Mesenchymal stem cell (in vitro differentiated cells and primary cell): ENCODE measurements around the gene MCM10.
A peak's percentile ranks its signal among the peaks of the same experiment; 100 is the strongest.

Experiments
- DNase-seq: peaks from one replicate; pipeline ENCODE4 v3.0.0-alpha.2; 2013
- H2AFZ ChIP-seq: one replicate; pipeline ENCODE4 v1.6.1; 2013; ENCODE audit warnings: low read depth, mild to moderate bottlenecking, control low read depth, inconsistent platforms, low read length, moderate library complexity
- H2AK5ac ChIP-seq: 2 replicates; pipeline ENCODE4 v1.6.1; 2013; ENCODE audit warnings: low read length, moderate library complexity, mild to moderate bottlenecking, inconsistent platforms; ENCODE audit not compliant: severe bottlenecking
- H2BK120ac ChIP-seq: one replicate; pipeline ENCODE4 v1.6.1; 2013; ENCODE audit warnings: low read depth, mild to moderate bottlenecking, inconsistent platforms, low read length, moderate library complexity
- H2BK12ac ChIP-seq, 2 experiments: one replicate each; pipeline ENCODE4 v1.6.1; 2013; ENCODE audit warnings: inconsistent platforms in 2 of 2, low read length in 2 of 2, mild to moderate bottlenecking in 2 of 2, moderate library complexity in 2 of 2, control low read depth in 1 of 2
- H2BK15ac ChIP-seq: one replicate; pipeline ENCODE4 v1.6.1; 2013; ENCODE audit warnings: mild to moderate bottlenecking, low read depth, inconsistent platforms; ENCODE audit not compliant: poor library complexity, severe bottlenecking
- H2BK5ac ChIP-seq: 2 replicates; pipeline ENCODE4 v1.6.1; 2013; ENCODE audit warnings: low read depth, mild to moderate bottlenecking, low read length, control low read depth, inconsistent platforms; ENCODE audit not compliant: poor library complexity, severe bottlenecking
- H3K14ac ChIP-seq, 2 experiments: one replicate each; pipeline ENCODE4 v1.6.1; 2013; ENCODE audit warnings: inconsistent platforms in 2 of 2, low read length in 2 of 2, control low read depth in 1 of 2, mild to moderate bottlenecking in 1 of 2, moderate library complexity in 1 of 2
- H3K18ac ChIP-seq, 2 experiments: one replicate each; pipeline ENCODE4 v1.6.1; 2013; ENCODE audit warnings: inconsistent platforms in 2 of 2, low read length in 2 of 2, control low read depth in 1 of 2, low read depth in 1 of 2, mild to moderate bottlenecking in 1 of 2
- H3K23ac ChIP-seq, 2 experiments: one replicate each; pipeline ENCODE4 v1.6.1; 2013; ENCODE audit warnings: inconsistent platforms in 2 of 2, low read length in 2 of 2, mild to moderate bottlenecking in 2 of 2, moderate library complexity in 2 of 2, control low read depth in 1 of 2
- H3K27ac ChIP-seq: 2 replicates; pipeline ENCODE4 v1.5.1; 2013; ENCODE audit warnings: mild to moderate bottlenecking, moderate library complexity, low read length, control low read depth, inconsistent platforms; ENCODE audit not compliant: poor library complexity, severe bottlenecking
- H3K27me3 ChIP-seq, 2 experiments: 2 replicates each; pipeline versions ENCODE4 v1.6.1 to v1.7.0; 2013; ENCODE audit warnings: low read length in 2 of 2, mild to moderate bottlenecking in 2 of 2, moderate library complexity in 2 of 2, control low read depth in 1 of 2, inconsistent platforms in 1 of 2; ENCODE audit not compliant: control insufficient read depth in 1 of 2, insufficient read depth in 1 of 2
- H3K36me3 ChIP-seq, 2 experiments: 2 replicates each; pipeline versions ENCODE4 v1.6.1 to v1.7.0; 2013; ENCODE audit warnings: low read length in 2 of 2, control low read depth in 1 of 2, inconsistent platforms in 1 of 2, low read depth in 1 of 2, mild to moderate bottlenecking in 1 of 2; ENCODE audit not compliant: insufficient read depth in 2 of 2, control insufficient read depth in 1 of 2
- H3K4ac ChIP-seq, 2 experiments: one replicate each; pipeline ENCODE4 v1.6.1; 2013; ENCODE audit warnings: inconsistent platforms in 2 of 2, low read length in 2 of 2, mild to moderate bottlenecking in 2 of 2, moderate library complexity in 2 of 2, control low read depth in 1 of 2, low read depth in 1 of 2
- H3K4me1 ChIP-seq: 2 replicates; pipeline ENCODE4 v1.6.1; 2013; ENCODE audit warnings: low read depth, low read length, control low read depth; ENCODE audit not compliant: control insufficient read depth, insufficient read depth
- H3K4me2 ChIP-seq: 2 replicates; pipeline ENCODE4 v1.6.1; 2013; ENCODE audit warnings: low read length, mild to moderate bottlenecking, inconsistent platforms; ENCODE audit not compliant: poor library complexity, severe bottlenecking
- H3K4me3 ChIP-seq, 2 experiments: 2 replicates each; pipeline versions ENCODE4 v1.5.1 to v1.7.0; 2013; ENCODE audit warnings: low read length in 2 of 2, mild to moderate bottlenecking in 2 of 2, control low read depth in 1 of 2, low read depth in 1 of 2; ENCODE audit not compliant: insufficient read depth in 1 of 2
- H3K79me1 ChIP-seq: replicated peaks from 2 replicates; pipeline ENCODE4 v1.6.1; 2013; ENCODE audit warnings: mild to moderate bottlenecking, control low read depth, low read length, inconsistent platforms; ENCODE audit not compliant: poor library complexity, severe bottlenecking
- H3K9ac ChIP-seq: 2 replicates; pipeline ENCODE4 v1.7.0; 2013; ENCODE audit warnings: mild to moderate bottlenecking, low read length, moderate library complexity
- H3K9me3 ChIP-seq: 2 replicates; pipeline ENCODE4 v1.7.0; 2013; ENCODE audit warnings: mild to moderate bottlenecking, low read length; ENCODE audit not compliant: control insufficient read depth
- H4K8ac ChIP-seq: one replicate; pipeline ENCODE4 v1.6.1; 2013; ENCODE audit warnings: inconsistent platforms, mild to moderate bottlenecking, low read length, moderate library complexity
- H4K91ac ChIP-seq: one replicate; pipeline ENCODE4 v1.6.1; 2013; ENCODE audit warnings: mild to moderate bottlenecking, low read length, inconsistent platforms
- WGBS: methylation state at CpG from one replicate; pipeline ENCODE4 v1.1.7; 2013; ENCODE audit warnings: mixed read lengths; 5-methylcytosine and 5-hydroxymethylcytosine counted together

Gene MCM10

DNA sequence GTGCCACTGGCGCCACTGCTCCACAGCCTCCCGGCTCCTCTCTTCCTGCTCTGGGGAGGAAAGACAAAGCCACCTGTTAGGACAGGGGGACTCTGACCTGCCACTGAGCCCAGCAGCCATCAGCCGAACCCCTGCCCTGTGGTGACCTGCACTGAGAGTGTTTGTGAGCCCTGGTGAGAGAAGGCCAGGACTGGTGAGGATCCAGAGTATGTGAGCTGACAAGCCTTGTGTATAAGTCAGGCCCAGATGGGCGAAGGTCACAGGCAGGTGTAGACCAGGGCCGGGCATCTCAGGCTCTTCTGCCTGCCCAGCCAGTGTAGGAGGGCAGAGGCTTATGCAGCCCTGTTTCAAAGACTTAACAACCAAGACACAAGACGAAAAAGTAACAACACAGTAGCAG is 60.8 kb downstream of the MCM10 start:
- Histone ChIP-seq H3K4me3 (no peak overlapping the region), H2BK5ac (no peak overlapping the region), H4K8ac (no peak overlapping the region), H3K23ac (no peak overlapping the region), H3K27me3 (no peaks in the 10 kb centered on the region), H2AFZ (no peak overlapping the region), H4K91ac (no peak overlapping the region), H3K27ac (no peak overlapping the region), H3K18ac (no peak overlapping the region), H2BK120ac (no peak overlapping the region), H2BK12ac (no peak overlapping the region), H3K4ac (no peak overlapping the region), H2AK5ac (no peak overlapping the region), H3K36me3 (no peaks in the 10 kb centered on the region), H3K9ac (no peak overlapping the region), H2BK15ac (no peak overlapping the region), H3K14ac (no peak overlapping the region), H3K4me2 (no peak overlapping the region), H3K79me1 (no peaks in the 10 kb centered on the region), H3K4me1 (no peaks in the 10 kb centered on the region), H3K9me3 (no peaks in the 10 kb centered on the region)
- no peak for DNase-seq
- WGBS, result 84% methylated on average over 6 of the region's 6 CpGs

DNA sequence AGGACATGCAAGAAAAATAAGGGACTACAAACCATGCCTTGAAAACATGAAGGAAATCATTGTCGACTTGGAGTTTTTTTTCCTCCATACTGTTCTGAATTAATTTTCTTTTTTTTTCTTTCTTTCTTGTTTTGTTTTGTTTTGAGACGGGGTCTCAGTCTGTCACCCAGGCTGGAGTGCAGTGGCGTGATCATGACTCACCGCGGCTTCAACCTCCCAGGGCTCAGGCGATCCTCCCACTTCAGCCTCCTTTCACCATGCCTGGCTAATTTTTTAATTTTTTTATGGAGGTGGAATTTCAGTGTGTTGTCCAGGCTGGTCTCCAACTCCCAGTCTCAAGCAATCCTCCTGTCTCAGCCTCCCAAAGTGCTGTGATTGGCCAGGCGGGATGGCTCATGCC is 61.2 kb downstream of the MCM10 start:
- H3K4ac ChIP-seq, result no peak overlapping the region
- WGBS, result 90% methylated on average over 5 of the region's 7 CpGs
- no peaks in the 10 kb centered on the region for H3K36me3 ChIP-seq
- H3K18ac ChIP-seq, result no peak overlapping the region
- H2BK12ac ChIP-seq, result no peak overlapping the region
- H3K27ac ChIP-seq, result no peak overlapping the region
- H3K23ac ChIP-seq, result no peak overlapping the region
- no peak overlapping the region for H2BK5ac ChIP-seq
- H2AFZ ChIP-seq, result no peak overlapping the region
- H3K4me3 ChIP-seq, result no peak overlapping the region
- no peak for DNase-seq
- H3K9ac ChIP-seq, result no peak overlapping the region
- no peak overlapping the region for H3K4me2 ChIP-seq
- H2AK5ac ChIP-seq, result no peak overlapping the region
- no peak overlapping the region for H4K8ac ChIP-seq
- no peaks in the 10 kb centered on the region for H3K27me3 ChIP-seq
- H4K91ac ChIP-seq, result no peak overlapping the region
- no peak overlapping the region for H2BK120ac ChIP-seq
- no peak overlapping the region for H3K14ac ChIP-seq
- H2BK15ac ChIP-seq, result no peak overlapping the region
- no peaks in the 10 kb centered on the region for H3K4me1 ChIP-seq
- no peaks in the 10 kb centered on the region for H3K9me3 ChIP-seq
- H3K79me1 ChIP-seq, result no peaks in the 10 kb centered on the region

DNA sequence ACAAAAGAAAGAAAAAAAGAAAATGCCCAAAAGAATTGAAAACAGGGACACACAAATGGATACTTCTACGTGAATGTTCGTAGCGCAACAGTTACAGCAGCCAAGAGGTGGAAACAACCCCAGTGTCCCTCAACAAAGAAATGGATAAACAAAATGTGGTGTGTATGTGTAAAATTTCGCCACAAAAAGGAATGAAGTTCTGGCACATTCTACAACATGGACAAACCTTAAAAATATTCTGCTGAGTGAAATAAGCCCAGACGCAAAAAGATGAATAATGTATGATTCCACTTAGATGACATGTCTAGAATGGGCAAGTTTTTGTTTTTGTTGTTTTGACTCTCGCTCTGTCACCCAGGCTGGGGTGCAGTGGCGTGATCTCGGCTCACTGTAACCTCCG is 61.9 kb downstream of the MCM10 start:
- H2BK15ac ChIP-seq, result no peak overlapping the region
- 96% methylated on average over 8 of the region's 9 CpGs for WGBS

DNA sequence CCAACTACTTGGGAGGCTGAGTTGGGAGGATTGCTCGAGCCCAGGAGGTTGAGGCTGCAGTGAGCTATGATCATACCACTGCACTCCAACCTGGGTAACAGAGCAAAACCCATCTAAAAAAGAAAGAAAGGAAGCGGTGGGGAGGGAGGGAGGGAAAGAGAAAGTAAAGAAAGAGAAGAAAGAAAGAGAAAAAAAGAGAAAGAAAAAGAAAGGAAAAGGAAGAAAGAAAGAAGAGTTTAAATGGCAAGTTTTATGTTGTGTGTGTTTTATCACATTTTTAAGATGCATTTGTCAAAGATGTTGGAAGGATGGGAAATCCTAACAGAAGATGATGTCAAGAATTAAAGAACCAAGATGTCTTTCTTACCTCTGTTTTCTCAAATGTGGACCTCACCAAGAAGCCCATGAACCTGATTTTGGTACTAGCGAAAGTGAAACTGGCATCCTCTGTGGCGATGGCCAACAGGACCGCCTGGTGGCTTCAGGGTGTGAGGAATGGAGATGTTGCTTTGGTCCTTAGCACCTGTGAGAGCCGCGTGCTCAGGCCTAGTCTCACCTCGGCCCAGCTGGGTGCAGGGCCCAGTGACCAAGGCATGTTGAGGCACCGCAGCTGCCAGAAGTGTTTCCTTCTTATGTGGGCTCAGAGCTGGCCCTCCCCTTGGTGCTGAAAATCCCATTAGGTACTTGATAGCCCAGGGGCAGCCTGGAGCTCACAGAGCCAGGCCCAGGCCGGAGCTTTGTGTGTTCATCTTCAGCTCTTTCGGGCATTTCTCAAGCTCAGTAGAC is 63.0 kb downstream of the MCM10 start:
- 88% methylated on average over 10 of the region's 11 CpGs for WGBS
- H4K91ac ChIP-seq, result no peak overlapping the region
- no peak overlapping the region for H2AFZ ChIP-seq

More for the DNA sequence above, 61.9 kb downstream of the MCM10 start:
- Histone ChIP-seq H3K4ac (no peak overlapping the region), H3K4me1 (no peaks in the 10 kb centered on the region), H3K27me3 (no peaks in the 10 kb centered on the region), H3K23ac (no peak overlapping the region), H2BK12ac (no peak overlapping the region), H2BK5ac (no peak overlapping the region), H4K8ac (no peak overlapping the region), H3K4me2 (no peak overlapping the region), H3K27ac (no peak overlapping the region), H3K9ac (no peak overlapping the region), H3K4me3 (no peak overlapping the region), H3K9me3 (no peaks in the 10 kb centered on the region), H4K91ac (no peak overlapping the region), H2AFZ (no peak overlapping the region), H2BK120ac (no peak overlapping the region), H3K36me3 (no peaks in the 10 kb centered on the region), H2AK5ac (no peak overlapping the region), H3K79me1 (no peaks in the 10 kb centered on the region), H3K18ac (no peak overlapping the region), H3K14ac (no peak overlapping the region)
- no peak for DNase-seq

More for the DNA sequence above, 63.0 kb downstream of the MCM10 start:
- Histone ChIP-seq H3K27ac (no peak overlapping the region), H3K18ac (no peak overlapping the region), H2BK12ac (no peak overlapping the region), H3K4me2 (no peak overlapping the region), H4K8ac (no peak overlapping the region), H3K4ac (no peak overlapping the region), H3K36me3 (no peaks in the 10 kb centered on the region), H3K9ac (no peak overlapping the region), H2BK120ac (no peak overlapping the region), H3K9me3 (no peaks in the 10 kb centered on the region), H3K14ac (no peak overlapping the region), H3K27me3 (peaks cover 1% of the 10 kb centered on the region in 2 experiments), H3K4me3 (no peak overlapping the region), H2BK5ac (no peak overlapping the region), H3K23ac (no peak overlapping the region), H3K79me1 (no peaks in the 10 kb centered on the region), H2AK5ac (no peak overlapping the region), H3K4me1 (no peaks in the 10 kb centered on the region), H2BK15ac (peak overlapping the region; percentile 16)
- DNase-seq, result peak; percentile 5
